ENCODE measurements around the gene GATA5.

Gene GATA5

DNA sequence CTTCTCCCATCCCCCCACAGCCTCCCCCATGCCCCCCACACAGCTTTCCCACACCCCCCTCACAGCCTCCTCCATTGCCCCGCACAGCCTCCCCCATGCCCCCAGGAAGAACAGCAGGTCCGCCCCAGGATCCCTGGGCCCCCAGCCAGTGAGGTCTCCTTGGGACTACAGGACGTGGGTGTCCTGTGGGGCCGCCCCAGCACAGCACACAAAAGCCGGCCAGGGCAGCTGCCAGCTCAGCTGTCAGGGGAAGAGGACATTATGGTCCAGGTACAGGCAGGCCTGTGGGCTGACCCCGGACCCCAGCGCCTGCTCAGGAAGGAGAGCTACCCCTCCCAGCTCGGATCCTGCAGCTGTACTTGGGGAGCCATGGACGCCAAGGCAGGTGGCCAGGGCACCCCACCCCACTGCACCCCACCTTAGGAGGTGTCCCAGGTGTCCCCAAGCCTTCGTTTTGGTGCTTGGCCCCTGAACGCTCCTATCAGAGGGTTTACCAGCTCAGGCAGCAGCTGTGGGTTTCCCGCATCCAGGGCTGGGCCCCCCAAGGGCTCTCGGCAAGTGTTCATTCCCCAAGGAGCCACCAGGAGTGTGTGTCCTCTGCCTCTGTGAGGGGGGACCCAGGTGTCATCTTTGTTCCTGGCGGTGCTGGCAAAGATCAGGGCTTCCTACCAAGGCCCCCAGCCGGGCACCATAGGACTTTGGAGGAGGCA lies 42.3 kb upstream of the GATA5 start:
- no peak overlapping the region for H3K9ac ChIP-seq (ENCODE audit: insufficient read length, low read depth)
- TF ChIP-seq YY1 (IDR thresholded peaks at IDR 0.05; ENCODE audit: insufficient read depth, insufficient read length) (no peak), SUZ12 (IDR thresholded peaks at IDR 0.05; ENCODE audit: extremely low read depth, insufficient read depth, insufficient read length) (no peak), ZNF274 (IDR thresholded peaks at IDR 0.05; ENCODE audit: low read depth, low read length) (no peak)
- no peak for DNase-seq (ENCODE audit: low read depth, low spot score)
- peaks cover 6% of the 10 kb centered on the region for H3K4me1 ChIP-seq (ENCODE audit: insufficient read depth, insufficient read length)
- H3K36me3 ChIP-seq (ENCODE audit: insufficient read depth, insufficient read length, low read length) = no peaks in the 10 kb centered on the region
- H3K27me3 ChIP-seq (ENCODE audit: insufficient read depth, insufficient read length) = no peaks in the 10 kb centered on the region
- no peak overlapping the region for H3K4me3 ChIP-seq (ENCODE audit: insufficient read length, low read depth)
- H3K9me3 ChIP-seq (ENCODE audit: insufficient read depth, low read length) = no peaks in the 10 kb centered on the region

DNA sequence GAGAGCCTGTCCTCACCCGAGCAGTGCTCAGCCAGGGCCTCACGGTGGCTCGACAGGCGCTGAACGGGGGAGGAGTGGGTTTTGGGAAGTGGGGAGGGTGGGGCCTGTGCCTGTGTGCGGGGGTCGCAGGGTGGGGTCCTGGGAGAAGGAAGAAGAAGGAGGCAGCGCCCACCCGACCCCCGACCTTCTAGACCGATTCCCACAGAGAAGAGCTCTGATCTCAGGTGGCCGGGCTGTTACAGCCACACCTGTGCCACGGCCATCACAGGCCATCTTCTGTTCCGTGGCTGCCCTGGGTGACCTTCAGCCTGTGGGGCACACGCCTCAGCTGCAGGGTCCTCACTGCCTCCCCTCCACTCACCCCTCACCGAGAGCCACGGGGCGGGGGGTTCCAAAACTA lies 41.4 kb upstream of the GATA5 start:
- no peaks in the 10 kb centered on the region for H3K9me3 ChIP-seq (ENCODE audit: insufficient read depth, low read length)
- H3K27me3 ChIP-seq (ENCODE audit: insufficient read depth, insufficient read length) = no peaks in the 10 kb centered on the region
- H3K4me1 ChIP-seq (ENCODE audit: insufficient read depth, insufficient read length) = peaks cover 7% of the 10 kb centered on the region
- H3K36me3 ChIP-seq (ENCODE audit: insufficient read depth, insufficient read length, low read length) = no peaks in the 10 kb centered on the region
- H3K9ac ChIP-seq (ENCODE audit: insufficient read length, low read depth) = no peak overlapping the region
- DNase-seq (ENCODE audit: low read depth, low spot score) = no peak
- no peak for TF ChIP-seq SUZ12 (IDR thresholded peaks at IDR 0.05; ENCODE audit: extremely low read depth, insufficient read depth, insufficient read length)
- H3K4me3 ChIP-seq (ENCODE audit: insufficient read length, low read depth) = no peak overlapping the region

DNA sequence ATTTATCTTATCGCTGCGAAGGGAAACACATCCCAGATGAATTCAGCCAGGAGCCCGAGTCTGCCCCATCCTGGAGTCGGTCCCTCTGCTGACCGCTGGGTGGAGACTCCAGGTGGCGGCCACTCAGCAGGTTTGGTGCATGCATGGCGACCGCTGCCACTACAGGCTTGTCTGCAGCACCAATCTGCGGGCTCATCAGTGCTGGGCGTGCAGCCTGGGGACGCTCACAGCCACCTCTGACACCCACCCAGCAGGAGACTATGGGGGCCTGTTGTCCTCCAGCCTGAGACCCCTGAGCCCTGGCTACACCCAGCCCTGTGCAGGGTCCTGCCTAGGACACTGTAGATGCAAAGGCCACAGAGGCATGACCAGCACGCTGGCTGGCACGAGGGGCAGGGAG lies 40.5 kb upstream of the GATA5 start:
- H3K9ac ChIP-seq (ENCODE audit: insufficient read length, low read depth) = no peak overlapping the region
- no peaks in the 10 kb centered on the region for H3K27me3 ChIP-seq (ENCODE audit: insufficient read depth, insufficient read length)
- no peak for DNase-seq (ENCODE audit: low read depth, low spot score)
- H3K36me3 ChIP-seq (ENCODE audit: insufficient read depth, insufficient read length, low read length) = no peaks in the 10 kb centered on the region
- no peaks in the 10 kb centered on the region for H3K9me3 ChIP-seq (ENCODE audit: insufficient read depth, low read length)
- no peak overlapping the region for H3K4me3 ChIP-seq (ENCODE audit: insufficient read length, low read depth)
- no peak for TF ChIP-seq YY1 (IDR thresholded peaks at IDR 0.05; ENCODE audit: insufficient read depth, insufficient read length)
- no peak for TF ChIP-seq SUZ12 (IDR thresholded peaks at IDR 0.05; ENCODE audit: extremely low read depth, insufficient read depth, insufficient read length)
- TF ChIP-seq ZNF274 (IDR thresholded peaks at IDR 0.05; ENCODE audit: low read depth, low read length) = no peak
- peaks cover 14% of the 10 kb centered on the region for H3K4me1 ChIP-seq (ENCODE audit: insufficient read depth, insufficient read length)

DNA sequence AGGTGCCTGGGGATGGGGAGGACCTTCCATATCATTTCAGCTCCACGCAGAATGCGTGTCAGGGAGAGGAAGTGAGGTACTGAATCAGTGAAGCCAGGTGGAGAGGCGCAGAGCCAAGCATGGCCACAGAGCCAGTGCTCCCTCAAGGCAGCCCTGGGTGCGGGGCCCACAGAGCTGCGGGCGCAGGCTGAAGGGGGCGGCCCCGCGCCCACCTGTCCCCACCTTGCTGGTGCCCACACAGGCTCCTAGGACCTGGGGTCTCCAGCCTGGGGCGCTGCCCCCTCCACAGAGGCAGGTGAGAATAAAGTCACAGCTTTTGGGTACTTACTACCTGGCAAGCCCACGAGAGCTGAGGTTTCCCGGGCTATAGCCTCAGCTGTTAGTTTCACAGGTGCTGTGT lies 40.0 kb upstream of the GATA5 start:
- no peak for DNase-seq (ENCODE audit: low read depth, low spot score)
- no peaks in the 10 kb centered on the region for H3K9me3 ChIP-seq (ENCODE audit: insufficient read depth, low read length)
- no peaks in the 10 kb centered on the region for H3K27me3 ChIP-seq (ENCODE audit: insufficient read depth, insufficient read length)
- H3K9ac ChIP-seq (ENCODE audit: insufficient read length, low read depth) = no peak overlapping the region
- H3K36me3 ChIP-seq (ENCODE audit: insufficient read depth, insufficient read length, low read length) = no peaks in the 10 kb centered on the region
- H3K4me1 ChIP-seq (ENCODE audit: insufficient read depth, insufficient read length) = peaks cover 19% of the 10 kb centered on the region
- H3K4me3 ChIP-seq (ENCODE audit: insufficient read length, low read depth) = no peak overlapping the region
- no peak for TF ChIP-seq YY1 (IDR thresholded peaks at IDR 0.05; ENCODE audit: insufficient read depth, insufficient read length)
- TF ChIP-seq SUZ12 (IDR thresholded peaks at IDR 0.05; ENCODE audit: extremely low read depth, insufficient read depth, insufficient read length) = no peak
- TF ChIP-seq ZNF274 (IDR thresholded peaks at IDR 0.05; ENCODE audit: low read depth, low read length) = no peak

DNA sequence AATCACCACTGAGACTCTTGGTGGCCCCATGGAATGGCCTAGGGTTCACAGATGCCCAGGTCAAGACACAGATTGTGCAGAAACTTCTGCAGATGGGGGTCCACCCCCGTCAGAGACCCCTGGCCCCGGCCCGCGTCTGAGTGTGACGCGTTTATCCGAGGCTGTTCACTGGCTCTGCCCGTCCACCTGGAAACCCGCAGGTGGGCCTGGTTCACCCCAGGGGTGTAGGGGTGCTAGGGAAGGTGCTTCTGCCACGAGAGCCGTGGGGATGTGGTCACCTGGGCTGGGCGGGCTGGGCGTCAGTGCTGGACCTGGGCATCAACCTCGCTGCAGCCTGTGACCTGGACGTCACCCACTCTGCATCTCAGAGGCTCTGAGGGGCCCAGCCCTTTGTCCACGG lies 39.5 kb upstream of the GATA5 start:
- Histone ChIP-seq H3K27me3 (ENCODE audit: insufficient read depth, insufficient read length) (no peaks in the 10 kb centered on the region), H3K4me1 (ENCODE audit: insufficient read depth, insufficient read length) (peaks cover 19% of the 10 kb centered on the region), H3K9ac (ENCODE audit: insufficient read length, low read depth) (no peak overlapping the region), H3K9me3 (ENCODE audit: insufficient read depth, low read length) (no peaks in the 10 kb centered on the region), H3K4me3 (ENCODE audit: insufficient read length, low read depth) (no peak overlapping the region), H3K36me3 (ENCODE audit: insufficient read depth, insufficient read length, low read length) (no peaks in the 10 kb centered on the region)
- no peak for TF ChIP-seq YY1 (IDR thresholded peaks at IDR 0.05; ENCODE audit: insufficient read depth, insufficient read length)
- TF ChIP-seq SUZ12 (IDR thresholded peaks at IDR 0.05; ENCODE audit: extremely low read depth, insufficient read depth, insufficient read length) = no peak
- no peak for TF ChIP-seq ZNF274 (IDR thresholded peaks at IDR 0.05; ENCODE audit: low read depth, low read length)
- DNase-seq (ENCODE audit: low read depth, low spot score) = no peak

DNA sequence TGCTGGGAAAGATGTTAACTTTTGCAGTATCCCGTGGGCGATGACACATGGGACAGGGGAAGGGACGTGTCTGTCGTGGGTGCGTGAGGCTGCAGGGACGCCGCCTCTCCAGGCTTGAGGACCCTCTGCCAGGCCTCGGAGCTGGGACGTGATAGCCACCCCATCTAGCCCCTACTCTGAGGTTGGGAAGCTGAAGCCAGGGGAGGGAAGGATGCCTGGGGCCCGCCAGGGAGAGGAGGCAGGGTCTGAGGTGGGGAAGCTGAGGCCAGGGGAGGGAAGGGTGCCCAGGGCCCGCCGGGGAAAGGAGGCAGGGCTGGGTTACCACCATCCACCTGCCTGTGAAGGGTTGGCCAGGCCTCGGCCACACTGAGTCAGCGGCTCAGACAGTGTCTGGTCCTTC lies 38.2 kb upstream of the GATA5 start:
- no peak overlapping the region for H3K4me3 ChIP-seq (ENCODE audit: insufficient read length, low read depth)
- no peaks in the 10 kb centered on the region for H3K36me3 ChIP-seq (ENCODE audit: insufficient read depth, insufficient read length, low read length)
- no peak overlapping the region for H3K9ac ChIP-seq (ENCODE audit: insufficient read length, low read depth)
- H3K9me3 ChIP-seq (ENCODE audit: insufficient read depth, low read length) = no peaks in the 10 kb centered on the region
- H3K4me1 ChIP-seq (ENCODE audit: insufficient read depth, insufficient read length) = peaks cover 16% of the 10 kb centered on the region
- H3K27me3 ChIP-seq (ENCODE audit: insufficient read depth, insufficient read length) = no peaks in the 10 kb centered on the region
- no peak for DNase-seq (ENCODE audit: low read depth, low spot score)
- TF ChIP-seq SUZ12 (IDR thresholded peaks at IDR 0.05; ENCODE audit: extremely low read depth, insufficient read depth, insufficient read length) (no peak), YY1 (IDR thresholded peaks at IDR 0.05; ENCODE audit: insufficient read depth, insufficient read length) (no peak), ZNF274 (IDR thresholded peaks at IDR 0.05; ENCODE audit: low read depth, low read length) (no peak)

DNA sequence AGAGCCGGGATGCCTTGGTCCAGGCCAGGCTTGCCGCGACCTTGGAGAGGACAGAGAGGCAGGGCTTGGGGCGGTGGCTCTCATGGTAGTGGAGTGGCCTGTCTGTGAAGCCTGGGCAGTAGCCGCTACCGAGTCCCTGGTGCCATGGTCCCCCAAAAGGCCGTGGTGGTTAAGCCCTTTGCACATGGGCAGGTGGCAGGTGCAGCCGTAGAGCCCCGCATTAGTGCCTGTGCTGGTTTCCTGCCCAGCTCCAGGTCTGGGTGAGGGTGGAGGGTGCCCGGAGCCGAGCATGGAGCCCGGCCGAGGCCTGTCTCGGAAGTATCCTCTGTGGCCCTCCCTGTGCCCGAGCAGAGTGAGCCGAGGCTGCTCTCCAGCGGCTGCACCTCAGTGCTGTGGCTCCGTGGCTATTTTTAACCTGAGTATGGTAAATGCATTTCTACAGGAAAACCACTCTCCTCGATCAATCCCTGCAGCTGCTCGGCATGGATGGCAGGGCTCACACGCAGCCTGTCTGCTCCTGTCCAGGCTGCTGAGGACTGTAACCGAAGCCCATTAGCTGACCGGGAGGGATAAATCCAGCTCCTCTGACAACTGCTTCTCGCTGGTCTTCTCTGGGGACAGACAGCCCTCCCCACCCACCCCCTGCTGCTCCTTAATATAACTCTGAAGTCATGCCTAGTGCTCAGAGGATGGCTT lies 36.3 kb upstream of the GATA5 start:
- no peak for TF ChIP-seq SUZ12 (IDR thresholded peaks at IDR 0.05; ENCODE audit: extremely low read depth, insufficient read depth, insufficient read length)
- TF ChIP-seq ZNF274 (IDR thresholded peaks at IDR 0.05; ENCODE audit: low read depth, low read length) = no peak
- no peak for DNase-seq (ENCODE audit: low read depth, low spot score)
- Histone ChIP-seq H3K36me3 (ENCODE audit: insufficient read depth, insufficient read length, low read length) (no peaks in the 10 kb centered on the region), H3K4me3 (ENCODE audit: insufficient read length, low read depth) (no peak overlapping the region), H3K4me1 (ENCODE audit: insufficient read depth, insufficient read length) (peaks cover 18% of the 10 kb centered on the region), H3K9me3 (ENCODE audit: insufficient read depth, low read length) (no peaks in the 10 kb centered on the region), H3K9ac (ENCODE audit: insufficient read length, low read depth) (no peak overlapping the region), H3K27me3 (ENCODE audit: insufficient read depth, insufficient read length) (no peaks in the 10 kb centered on the region)

Measured in NT2/D1 (cell line).